GM12865 (cell line): ENCODE measurements around the gene DROSHA.

Source experiments
- DNase-seq: peaks from one replicate; pipeline ENCODE4 v3.0.0; 2010; ENCODE audit warnings: low read depth
- H3K4me3 ChIP-seq: 2 replicates; pipeline ENCODE4 v1.5.1; 2011; ENCODE audit warnings: mild to moderate bottlenecking, low read depth, low read length, control low read depth
- CTCF ChIP-seq: IDR thresholded peaks from 2 replicates; pipeline ENCODE4 v1.5.1; 2011; ENCODE audit warnings: low read length, control low read depth, low read depth, inconsistent platforms; ENCODE audit not compliant: insufficient read depth; ENCODE audit errors: missing control alignments

Gene DROSHA

GRCh38 chr5:31531543-31531887 lies 378 bp downstream of the DROSHA start:
- peak overlapping the region; percentile 89 for H3K4me3 ChIP-seq
- TF ChIP-seq CTCF: no peak
- DNase-seq: peak; percentile 46

GRCh38 chr5:31530541-31531265 lies 1.2 kb downstream of the DROSHA start:
- peak overlapping the region; percentile 89 for H3K4me3 ChIP-seq
- no peak for TF ChIP-seq CTCF
- DNase-seq: no peak

DNA sequence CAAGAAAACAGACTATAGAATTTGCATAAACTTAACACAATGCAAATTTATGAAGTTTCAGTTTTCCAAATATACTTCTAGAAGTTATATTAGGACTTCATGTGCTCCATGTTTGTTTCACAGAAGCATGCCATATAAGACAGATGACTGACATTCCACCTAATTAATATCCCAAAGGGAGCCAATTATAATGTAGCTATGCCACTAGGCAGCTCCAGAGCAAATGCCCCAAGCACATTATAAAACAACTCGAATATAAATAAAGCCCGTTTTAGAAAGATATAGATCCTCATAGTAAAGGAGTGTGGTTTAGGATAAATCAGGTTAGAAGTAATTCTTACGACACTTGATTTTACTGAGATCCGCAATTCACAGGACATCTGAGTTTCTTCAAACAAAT lies 8.9 kb downstream of the DROSHA start:
- no peak for DNase-seq
- no peak for TF ChIP-seq CTCF
- H3K4me3 ChIP-seq: no peak overlapping the region

DNA sequence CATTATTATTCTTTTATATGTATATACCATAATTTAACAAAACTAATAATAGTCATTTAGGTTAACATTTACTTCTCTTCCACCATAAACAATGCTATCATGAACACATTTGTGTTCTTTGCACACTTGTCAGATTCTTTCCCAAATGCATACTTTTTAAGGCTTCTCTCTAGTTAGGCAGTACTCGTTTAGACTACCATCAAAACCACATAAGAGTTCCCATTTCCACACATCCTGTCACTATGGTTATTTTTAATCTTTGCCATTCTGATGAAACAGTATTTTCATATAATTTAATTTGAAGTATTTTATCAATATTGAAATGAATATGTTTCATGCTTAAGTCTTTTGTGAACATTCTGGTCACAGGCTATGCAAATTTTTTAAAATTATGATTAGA lies 15.1 kb downstream of the DROSHA start:
- no peak for TF ChIP-seq CTCF
- H3K4me3 ChIP-seq: no peak overlapping the region
- no peak for DNase-seq

DNA sequence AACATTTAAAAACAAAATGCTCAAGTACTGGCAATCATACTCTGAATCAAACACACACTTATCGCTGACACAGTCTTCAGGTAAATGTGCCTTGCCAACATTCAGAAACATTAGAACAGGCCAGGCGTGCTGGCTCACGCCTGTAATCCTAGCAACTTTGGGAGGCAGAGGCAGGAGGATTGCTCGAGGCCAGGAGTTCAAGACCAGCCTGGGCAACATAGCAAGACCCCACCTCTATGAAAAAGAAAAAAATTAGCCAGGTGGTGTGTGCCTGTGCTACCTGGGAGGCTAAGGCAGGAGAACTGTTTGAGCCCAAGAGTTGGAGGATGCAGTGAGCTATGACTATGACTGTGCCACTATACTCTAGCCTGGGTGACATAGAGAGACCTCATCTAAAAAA lies 20.6 kb downstream of the DROSHA start:
- no peak for TF ChIP-seq CTCF
- no peak overlapping the region for H3K4me3 ChIP-seq
- no peak for DNase-seq

GRCh38 chr5:31504529-31504928 lies 27.4 kb downstream of the DROSHA start:
- H3K4me3 ChIP-seq: no peak overlapping the region
- no peak for TF ChIP-seq CTCF
- DNase-seq: no peak

- TF ChIP-seq CTCF: no peak
- no peak overlapping the region for H3K4me3 ChIP-seq
- no peak for DNase-seq
Measured at GRCh38 chr5:31502506-31502905, 29.4 kb downstream of the DROSHA start.
